ENCODE results near the gene TCP11. TPM values are rescaled to one million over a fixed set of nuclear protein-coding genes. Genes with fewer than 3 reads are reported as not detected.

The TCP11 gene
- total RNA-seq, 4 donors from 2014 or later, result 1.8 TPM; not detected in 3

DNA sequence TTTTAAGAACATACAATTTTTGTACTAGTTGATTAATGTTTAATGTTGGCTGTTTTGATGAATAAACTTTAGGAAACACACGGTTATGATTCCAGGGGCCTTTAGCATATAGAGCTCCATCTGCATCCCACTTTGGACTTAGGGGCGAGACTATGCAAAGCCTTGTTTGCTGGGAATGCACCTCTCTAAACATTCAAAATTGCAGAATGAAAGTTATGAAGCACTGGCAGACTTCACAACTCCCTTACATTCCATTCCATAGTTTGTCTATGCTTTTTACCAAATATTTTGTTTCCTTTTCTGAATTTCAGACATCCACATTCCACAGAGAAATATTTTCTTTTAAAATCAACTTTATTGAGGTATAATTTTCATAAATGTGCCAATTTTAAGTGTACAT lies 10.3 kb upstream of the TCP11 start:
- no peak for TF ChIP-seq POLR2A (IDR thresholded peaks at IDR 0.05)
- TF ChIP-seq, protein P1, sequence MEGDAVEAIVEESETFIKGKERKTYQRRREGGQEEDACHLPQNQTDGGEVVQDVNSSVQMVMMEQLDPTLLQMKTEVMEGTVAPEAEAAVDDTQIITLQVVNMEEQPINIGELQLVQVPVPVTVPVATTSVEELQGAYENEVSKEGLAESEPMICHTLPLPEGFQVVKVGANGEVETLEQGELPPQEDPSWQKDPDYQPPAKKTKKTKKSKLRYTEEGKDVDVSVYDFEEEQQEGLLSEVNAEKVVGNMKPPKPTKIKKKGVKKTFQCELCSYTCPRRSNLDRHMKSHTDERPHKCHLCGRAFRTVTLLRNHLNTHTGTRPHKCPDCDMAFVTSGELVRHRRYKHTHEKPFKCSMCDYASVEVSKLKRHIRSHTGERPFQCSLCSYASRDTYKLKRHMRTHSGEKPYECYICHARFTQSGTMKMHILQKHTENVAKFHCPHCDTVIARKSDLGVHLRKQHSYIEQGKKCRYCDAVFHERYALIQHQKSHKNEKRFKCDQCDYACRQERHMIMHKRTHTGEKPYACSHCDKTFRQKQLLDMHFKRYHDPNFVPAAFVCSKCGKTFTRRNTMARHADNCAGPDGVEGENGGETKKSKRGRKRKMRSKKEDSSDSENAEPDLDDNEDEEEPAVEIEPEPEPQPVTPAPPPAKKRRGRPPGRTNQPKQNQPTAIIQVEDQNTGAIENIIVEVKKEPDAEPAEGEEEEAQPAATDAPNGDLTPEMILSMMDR (IDR thresholded peaks at IDR 0.05), result no peak
- intact Hi-C loops (cut with DNase I; ENCODE audit: low total_unique reads), result no loop called here
- no peak overlapping the region for H3K27ac ChIP-seq
- no peak for DNase-seq
- H3K4me3 ChIP-seq, result no peak overlapping the region
- H3K9me3 ChIP-seq, result no peaks in the 10 kb centered on the region
- no peaks in the 10 kb centered on the region for H3K36me3 ChIP-seq
- no peaks in the 10 kb centered on the region for H3K27me3 ChIP-seq
- H3K4me1 ChIP-seq, result no peaks in the 10 kb centered on the region

DNA sequence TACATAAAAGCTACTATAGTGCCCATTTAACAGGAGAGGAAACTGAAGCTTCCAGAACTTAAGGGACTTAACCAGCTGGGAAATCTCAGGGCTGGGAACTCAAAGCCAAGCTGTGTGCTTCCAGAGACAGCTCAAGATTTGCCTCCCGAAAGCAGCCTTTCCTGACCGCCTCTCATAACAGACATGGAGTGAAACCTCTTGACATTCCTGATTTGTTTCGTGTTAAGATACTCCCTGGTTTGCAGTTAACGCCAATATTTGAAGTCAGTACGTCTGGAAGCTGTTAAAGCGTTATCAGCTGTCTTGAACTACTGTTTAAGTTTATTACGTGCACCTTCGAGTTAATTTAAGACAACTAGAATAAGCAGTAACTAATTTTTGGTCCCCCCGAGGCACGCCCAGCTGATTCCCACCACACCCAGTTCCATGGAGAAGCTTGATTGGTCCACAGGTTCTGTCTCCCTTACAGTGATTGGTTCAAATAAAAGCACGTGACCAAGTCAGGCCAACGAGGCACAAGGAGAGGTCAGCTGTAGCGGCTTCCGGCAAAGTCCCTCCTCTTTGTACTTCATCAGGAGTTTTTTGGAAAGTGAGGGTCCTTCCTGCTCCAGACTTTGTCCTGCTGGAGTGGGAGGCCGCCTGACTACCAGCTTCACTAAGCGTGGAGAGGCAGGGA lies 8.9 kb upstream of the TCP11 start:
- H3K4me3 ChIP-seq, result no peak overlapping the region
- H3K4me1 ChIP-seq, result no peaks in the 10 kb centered on the region
- TF ChIP-seq, protein P1 (IDR thresholded peaks at IDR 0.05), result no peak
- TF ChIP-seq POLR2A (IDR thresholded peaks at IDR 0.05), result no peak
- no peaks in the 10 kb centered on the region for H3K9me3 ChIP-seq
- H3K27me3 ChIP-seq, result no peaks in the 10 kb centered on the region
- H3K27ac ChIP-seq, result no peak overlapping the region
- intact Hi-C loops (cut with DNase I; ENCODE audit: low total_unique reads), result loop anchor here (10.0 kb wide), 1 partner anchor 165 kb away; no protein-coding TSS in a partner anchor
- no peak for DNase-seq
- H3K36me3 ChIP-seq, result no peaks in the 10 kb centered on the region

DNA sequence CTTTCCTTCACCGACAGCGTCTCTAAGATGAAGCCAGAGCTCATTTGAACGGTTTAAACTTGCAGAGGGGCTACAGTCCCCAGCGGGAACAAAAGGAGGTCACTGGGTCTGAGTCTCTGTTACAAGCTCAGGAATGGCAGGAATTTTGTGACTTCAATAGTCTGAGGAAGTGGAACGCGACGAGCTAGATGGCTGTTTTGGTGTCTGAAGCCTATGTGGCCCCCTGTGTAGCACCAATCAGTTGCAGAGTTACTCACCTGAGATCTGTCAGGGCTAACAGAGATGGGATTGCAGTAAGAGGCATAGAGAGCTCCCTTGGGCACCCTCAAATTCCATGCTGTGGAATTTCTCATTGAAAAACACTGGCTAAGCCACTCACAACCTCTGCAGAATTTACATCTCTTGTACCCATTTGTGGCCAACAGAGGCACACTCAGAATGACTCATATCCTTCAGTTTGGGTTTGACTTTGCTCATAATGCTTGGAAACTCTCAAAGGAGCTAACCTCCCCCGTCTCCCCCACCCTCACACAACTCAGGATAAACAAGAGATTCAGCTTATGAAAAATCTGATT lies 7.1 kb upstream of the TCP11 start:
- no peak for DNase-seq
- no peaks in the 10 kb centered on the region for H3K9me3 ChIP-seq
- H3K4me3 ChIP-seq, result no peak overlapping the region
- H3K36me3 ChIP-seq, result no peaks in the 10 kb centered on the region
- TF ChIP-seq, protein P1 (IDR thresholded peaks at IDR 0.05), result no peak
- no peak overlapping the region for H3K27ac ChIP-seq
- no peaks in the 10 kb centered on the region for H3K4me1 ChIP-seq
- intact Hi-C loops (cut with DNase I; ENCODE audit: low total_unique reads), result loop anchor here (10.0 kb wide), 1 partner anchor 163 kb away; no protein-coding TSS in a partner anchor
- H3K27me3 ChIP-seq, result no peaks in the 10 kb centered on the region

DNA sequence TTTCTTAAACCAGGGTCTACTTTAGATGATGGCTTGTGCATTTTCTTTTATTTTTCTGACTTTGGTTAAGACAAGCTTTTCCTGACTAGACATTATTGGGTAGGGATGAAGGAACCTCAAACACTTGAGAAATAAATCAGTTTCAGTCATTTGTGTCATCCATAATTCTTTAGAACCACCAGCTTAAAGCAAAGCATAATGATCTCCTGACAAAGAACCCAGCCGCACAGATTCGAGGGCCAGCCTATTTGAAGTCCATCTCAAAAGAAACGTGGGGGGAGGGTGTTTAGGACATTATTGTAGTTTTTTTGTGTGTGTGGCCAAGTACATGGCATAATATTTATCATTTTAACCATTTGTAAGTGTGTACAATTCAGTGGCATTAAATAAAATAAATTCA lies 6.3 kb upstream of the TCP11 start:
- Histone ChIP-seq H3K4me1 (no peaks in the 10 kb centered on the region), H3K36me3 (no peaks in the 10 kb centered on the region), H3K4me3 (no peak overlapping the region), H3K27ac (no peak overlapping the region), H3K27me3 (no peaks in the 10 kb centered on the region), H3K9me3 (no peaks in the 10 kb centered on the region)
- DNase-seq, result no peak
- TF ChIP-seq POLR2A (IDR thresholded peaks at IDR 0.05), result no peak
- TF ChIP-seq, protein P1 (IDR thresholded peaks at IDR 0.05), result no peak
- intact Hi-C loops (cut with DNase I; ENCODE audit: low total_unique reads), result loop anchor here (10.0 kb wide), 1 partner anchor 163 kb away; no protein-coding TSS in a partner anchor

DNA sequence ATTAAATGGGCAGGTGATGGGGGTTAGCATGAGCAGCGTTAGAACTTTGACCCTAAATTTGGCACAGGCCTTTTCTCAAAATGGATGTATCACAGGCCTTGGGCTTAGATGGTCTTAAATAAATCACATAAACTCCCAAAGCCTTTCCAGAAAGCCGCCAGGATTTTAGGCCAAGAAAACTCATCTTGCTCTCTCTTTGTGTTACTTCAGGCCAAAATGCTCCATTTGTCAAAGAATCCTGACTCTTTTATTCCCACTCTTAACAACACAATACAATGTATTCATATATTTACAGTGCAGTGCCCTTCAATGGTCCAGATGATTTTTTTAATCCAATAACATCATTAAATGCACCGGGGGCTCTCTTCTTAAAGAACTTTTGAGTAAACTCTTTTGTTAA lies 5.9 kb upstream of the TCP11 start:
- TF ChIP-seq, protein P1 (IDR thresholded peaks at IDR 0.05), result no peak
- no peak for TF ChIP-seq POLR2A (IDR thresholded peaks at IDR 0.05)
- DNase-seq, result no peak
- Histone ChIP-seq H3K36me3 (no peaks in the 10 kb centered on the region), H3K9me3 (no peaks in the 10 kb centered on the region), H3K27me3 (no peaks in the 10 kb centered on the region), H3K27ac (peak overlapping the region in 1 of 2 donors; percentile 19), H3K4me1 (no peaks in the 10 kb centered on the region), H3K4me3 (no peak overlapping the region)
- intact Hi-C loops (cut with DNase I; ENCODE audit: low total_unique reads), result loop anchor here (10.0 kb wide), 1 partner anchor 162 kb away; no protein-coding TSS in a partner anchor
